Pancreas (tissue), 10 donors: ENCODE measurements around the gene CAMK1D. TPM values are rescaled to one million over a fixed set of nuclear protein-coding genes. Genes with fewer than 3 reads are reported as not detected.

ENCODE experiments used
- ATAC-seq, 4 donors: fragments of 200-7000 bp; cut with Tn5 transposase; one replicate each; pipeline versions ENCODE4 v1.8.0 to v1.9.1; 2020; ENCODE audit warnings: mild to moderate bottlenecking in 4 of 4, moderate library complexity in 4 of 4
- DNase-seq, 6 donors: peaks; one replicate each; pipeline ENCODE4 v3.0.0-alpha.2; 2020
- FAIRE-seq: peaks from 2 replicates; lab custom pipeline; 2012; peaks lifted over from hg19 to GRCh38; lab: Jason Lieb, UNC
- H3K27ac ChIP-seq, 4 donors: fragments of 200-600 bp; sonication (generic); 1 replicate in 3 of 4; 2 replicates in 1 of 4; pipeline versions ENCODE4 v1.5.0 to v1.8.0; 2020
- H3K27me3 ChIP-seq, 4 donors: fragments of 200-600 bp; one replicate each; pipeline ENCODE4 v1.8.0; 2021
- H3K36me3 ChIP-seq, 3 donors: fragments of 200-600 bp; sonication (generic) in 1 of 3; one replicate each; pipeline versions ENCODE4 v1.5.0 to v1.8.0; 2020 to 2021
- H3K4me1 ChIP-seq, 3 donors: fragments of 200-600 bp; one replicate each; pipeline ENCODE4 v1.8.0; 2021
- H3K4me3 ChIP-seq, 4 donors: fragments of 200-600 bp; sonication (generic) in 2 of 4; one replicate each; pipeline versions ENCODE4 v1.5.0 to v1.8.0; 2020 to 2021
- H3K9me3 ChIP-seq, 4 donors: fragments of 200-600 bp; one replicate each; pipeline ENCODE4 v1.8.0; 2021
- WGBS, 2 donors: extraction: QIAGEN DNeasy Blood & Tissue Kit; methylation state at CpG; one replicate each; pipeline ENCODE4 v1.1.7; 2013; 5-methylcytosine and 5-hydroxymethylcytosine counted together
- intact Hi-C, 3 donors: fragments of 100-400 bp; cut with DNase I; formaldehyde crosslinking; loops; one replicate each; pipeline versions ENCODE4 v1.11.1 to v1.14.2; 2022
- polyA plus RNA-seq, 2 donors: library from polyadenylated mRNA; stranded (reverse); fragments of 200-250 nt; gene quantifications; one replicate each; pipeline ENCODE4 v1.2.3, GENCODE V29; 2013
- total RNA-seq, 6 donors: library from RNA; stranded (reverse); fragmentation: NEBNext Ultra II Directional in 4 of 6; extraction: Animal tissue kit (Norgen Biotek cat#: 25700) in 4 of 6; gene quantifications; one replicate each; pipeline versions ENCODE4 v1.2.1 to v1.2.4, GENCODE V29; 2021 to 2023
- TF ChIP-seq, protein P1 (sequence below), 4 donors: fragments of 200-600 bp; sonication (generic) in 3 of 4; IDR thresholded peaks; one replicate each; pipeline versions ENCODE4 v1.5.0 to v1.8.0; 2021; ENCODE audit warnings: antibody characterized with exemption in 4 of 4
- donor health status: healthy with polysubstance abuse.
- donor health status: DM: no; HTN: no; CAD: no; lungs with moderate emphysema.
- donor health status: DM: no; HTN: no; CAD: no.
- donor health status: control.
- donor health status: control.
- donor health status: Bipolar disorder and iron deficiency.
- donor health status: DM: yes; HTN: yes; CAD: no.
- donor health status: DM: no; HTN: no; CAD: no.
- donor health status: DM: no; HTN: no; CAD: no.
- donor health status: DM: yes; HTN: yes; CAD: no.

CAMK1D gene
- total and polyA plus RNA-seq, 8 donors, result 2.9 to 30.1 (median 22.7) TPM

DNA sequence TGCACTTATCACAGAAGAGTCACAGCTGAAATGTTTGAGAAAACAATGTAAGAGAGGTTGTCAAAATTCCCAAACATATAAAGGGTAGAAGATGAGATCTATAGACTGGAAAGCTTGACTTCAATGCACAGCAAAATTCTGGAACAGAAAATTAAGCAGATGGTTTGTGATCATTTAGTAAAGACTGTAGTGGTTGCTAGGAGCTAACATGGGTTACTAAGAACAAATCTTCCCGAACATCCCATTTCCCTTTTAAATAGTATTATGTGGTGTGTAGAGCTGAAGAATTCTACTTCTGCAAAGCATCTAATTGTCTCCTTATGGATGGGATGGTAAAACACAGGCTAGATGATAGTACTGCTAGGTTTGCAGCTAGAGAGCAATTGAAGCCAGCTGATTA is 312.3 kb downstream of the CAMK1D start:
- intact Hi-C loops, result no loop called here
- no peak for DNase-seq

DNA sequence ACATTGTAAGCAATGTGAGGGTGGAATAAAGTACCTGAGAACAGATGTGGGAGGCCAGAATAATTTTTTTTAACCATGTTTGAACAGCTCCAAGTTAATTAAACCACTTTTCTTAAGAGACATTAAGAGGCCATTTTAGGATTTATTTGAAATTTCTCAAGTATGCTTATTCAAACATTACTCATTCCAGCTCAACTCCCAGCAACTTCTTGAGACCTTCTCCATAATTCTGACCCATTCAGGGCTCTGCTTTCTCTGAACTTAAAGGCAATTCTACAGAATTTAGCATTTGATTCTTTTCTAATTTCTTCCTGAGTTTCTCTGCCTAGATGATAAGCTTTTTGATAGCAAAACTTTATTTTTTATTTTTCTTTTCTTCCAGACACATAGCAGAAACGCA is 314.5 kb downstream of the CAMK1D start:
- DNase-seq (no peak), FAIRE-seq (no peak), ATAC-seq (no peak)
- 80 to 83% methylated on average over 1 of the region's 1 CpG for WGBS, 2 donors
- H3K27ac ChIP-seq, result no peak overlapping the region
- intact Hi-C loops, result no loop called here
- H3K27me3 ChIP-seq, result no peaks in the 10 kb centered on the region
- no peaks in the 10 kb centered on the region for H3K4me1 ChIP-seq
- TF ChIP-seq, protein P1, sequence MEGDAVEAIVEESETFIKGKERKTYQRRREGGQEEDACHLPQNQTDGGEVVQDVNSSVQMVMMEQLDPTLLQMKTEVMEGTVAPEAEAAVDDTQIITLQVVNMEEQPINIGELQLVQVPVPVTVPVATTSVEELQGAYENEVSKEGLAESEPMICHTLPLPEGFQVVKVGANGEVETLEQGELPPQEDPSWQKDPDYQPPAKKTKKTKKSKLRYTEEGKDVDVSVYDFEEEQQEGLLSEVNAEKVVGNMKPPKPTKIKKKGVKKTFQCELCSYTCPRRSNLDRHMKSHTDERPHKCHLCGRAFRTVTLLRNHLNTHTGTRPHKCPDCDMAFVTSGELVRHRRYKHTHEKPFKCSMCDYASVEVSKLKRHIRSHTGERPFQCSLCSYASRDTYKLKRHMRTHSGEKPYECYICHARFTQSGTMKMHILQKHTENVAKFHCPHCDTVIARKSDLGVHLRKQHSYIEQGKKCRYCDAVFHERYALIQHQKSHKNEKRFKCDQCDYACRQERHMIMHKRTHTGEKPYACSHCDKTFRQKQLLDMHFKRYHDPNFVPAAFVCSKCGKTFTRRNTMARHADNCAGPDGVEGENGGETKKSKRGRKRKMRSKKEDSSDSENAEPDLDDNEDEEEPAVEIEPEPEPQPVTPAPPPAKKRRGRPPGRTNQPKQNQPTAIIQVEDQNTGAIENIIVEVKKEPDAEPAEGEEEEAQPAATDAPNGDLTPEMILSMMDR (IDR thresholded peaks at IDR 0.05), result no peak
- no peak overlapping the region for H3K4me3 ChIP-seq
- H3K36me3 ChIP-seq, result no peaks in the 10 kb centered on the region
- H3K9me3 ChIP-seq, result no peaks in the 10 kb centered on the region

More for the DNA sequence above, 312.3 kb downstream of the CAMK1D start:
- Histone ChIP-seq H3K36me3 (no peaks in the 10 kb centered on the region), H3K4me3 (no peak overlapping the region), H3K9me3 (no peaks in the 10 kb centered on the region), H3K27ac (no peak overlapping the region), H3K27me3 (no peaks in the 10 kb centered on the region), H3K4me1 (no peaks in the 10 kb centered on the region)
- no peak for FAIRE-seq
- WGBS, 2 donors, result 86 to 87% methylated on average over 1 of the region's 1 CpG
- TF ChIP-seq, protein P1 (IDR thresholded peaks at IDR 0.05), result no peak
- no peak for ATAC-seq

DNA sequence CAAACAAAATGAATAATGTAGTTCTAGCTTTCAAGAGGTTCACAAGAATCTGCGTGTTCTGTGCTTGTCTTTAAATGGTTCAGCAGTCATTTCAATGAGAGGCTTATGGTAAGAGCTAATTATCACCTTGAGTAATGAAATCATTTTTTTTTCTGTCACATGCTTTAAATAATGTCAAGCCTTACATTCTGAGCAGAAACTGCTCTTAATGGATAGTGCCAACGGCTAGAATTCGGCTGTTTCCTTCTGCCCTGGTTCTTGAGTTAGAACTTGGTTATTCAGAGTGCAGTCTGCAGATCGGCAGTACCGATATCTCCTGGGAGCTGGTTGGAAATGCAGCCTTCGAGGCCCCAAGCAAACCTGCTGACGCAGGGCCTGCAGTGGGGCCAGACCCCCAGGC is 316.2 kb downstream of the CAMK1D start:
- TF ChIP-seq, protein P1 (IDR thresholded peaks at IDR 0.05), result no peak
- no peaks in the 10 kb centered on the region for H3K27me3 ChIP-seq
- H3K4me1 ChIP-seq, result no peaks in the 10 kb centered on the region
- H3K36me3 ChIP-seq, result no peaks in the 10 kb centered on the region
- no peak for DNase-seq
- no peak for ATAC-seq
- 82 to 86% methylated on average over 7 of the region's 7 CpGs for WGBS, 2 donors
- H3K4me3 ChIP-seq, result no peak overlapping the region
- no peaks in the 10 kb centered on the region for H3K9me3 ChIP-seq
- no peak overlapping the region for H3K27ac ChIP-seq
- no peak for FAIRE-seq
- intact Hi-C loops, result no loop called here

DNA sequence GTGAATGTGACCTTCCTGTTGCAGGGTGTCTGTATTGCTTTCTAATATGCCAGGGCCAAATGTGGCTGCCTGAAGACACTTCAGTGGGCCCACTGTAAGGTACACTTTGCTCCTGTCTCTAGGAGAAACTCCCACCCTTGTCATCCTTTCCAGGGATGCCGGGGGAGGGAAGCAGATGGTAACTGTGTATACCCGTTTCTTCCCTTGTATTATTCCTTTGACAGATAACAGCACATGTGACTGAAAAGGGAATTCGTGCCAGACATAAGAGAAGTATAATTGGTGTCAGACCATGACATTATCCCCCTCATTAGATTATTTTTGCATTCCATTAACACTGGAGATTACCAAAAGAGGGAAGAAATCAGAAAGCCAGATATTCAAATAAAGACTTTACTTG is 317.7 kb downstream of the CAMK1D start:
- intact Hi-C loops, result no loop called here
- no peaks in the 10 kb centered on the region for H3K27me3 ChIP-seq
- H3K9me3 ChIP-seq, result no peaks in the 10 kb centered on the region
- H3K4me1 ChIP-seq, result no peaks in the 10 kb centered on the region
- no peak overlapping the region for H3K27ac ChIP-seq
- no peak for ATAC-seq
- no peak for DNase-seq
- TF ChIP-seq, protein P1 (IDR thresholded peaks at IDR 0.05), result no peak
- FAIRE-seq, result no peak
- no peaks in the 10 kb centered on the region for H3K36me3 ChIP-seq
- 85 to 94% methylated on average over 3 of the region's 3 CpGs for WGBS, 2 donors
- H3K4me3 ChIP-seq, result no peak overlapping the region

DNA sequence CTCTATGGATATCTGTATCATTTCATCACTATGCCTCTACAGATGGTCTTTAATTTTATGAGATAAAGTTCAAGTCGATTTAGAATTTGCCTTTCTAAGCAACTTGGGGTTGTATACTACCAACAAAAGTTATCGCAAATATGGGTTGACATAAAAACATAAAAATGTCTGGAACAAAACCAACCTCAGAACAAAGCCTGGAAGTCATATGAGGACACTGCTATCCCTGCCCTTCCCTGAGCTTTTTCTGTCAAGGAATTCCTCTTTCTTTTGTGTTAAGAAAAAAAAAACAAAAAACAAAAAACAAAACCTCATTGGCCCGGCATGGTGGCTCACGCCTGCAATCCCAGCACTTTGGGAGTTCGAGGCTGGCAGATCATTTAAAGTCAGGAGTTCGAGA is 319.3 kb downstream of the CAMK1D start:
- H3K27ac ChIP-seq, result no peak overlapping the region
- intact Hi-C loops, result no loop called here
- no peaks in the 10 kb centered on the region for H3K36me3 ChIP-seq
- no peak for FAIRE-seq
- H3K9me3 ChIP-seq, result no peaks in the 10 kb centered on the region
- no peak overlapping the region for H3K4me3 ChIP-seq
- 82% methylated on average over 6 of the region's 6 CpGs for WGBS, 2 donors
- H3K4me1 ChIP-seq, result no peaks in the 10 kb centered on the region
- TF ChIP-seq, protein P1 (IDR thresholded peaks at IDR 0.05), result no peak
- no peaks in the 10 kb centered on the region for H3K27me3 ChIP-seq
- no peak for DNase-seq
- no peak for ATAC-seq
